ENCODE measurements around the gene COL18A1. TPM values are rescaled to one million over a fixed set of nuclear protein-coding genes. Genes with fewer than 3 reads are reported as not detected.

COL18A1 gene
- total and polyA plus RNA-seq, 7 donors, result 4.4 to 197 (median 39.7) TPM

GRCh38 chr21:45381865-45382696, 22.9 kb upstream of the COL18A1 start:
- Histone ChIP-seq H3K9me3 (no peaks in the 10 kb centered on the region), H3K27ac (no peak overlapping the region), H3K4me3 (no peak overlapping the region), H3K4me1 (peaks cover 0 to 10% (median 10%) of the 10 kb centered on the region in 4 donors), H3K36me3 (no peaks in the 10 kb centered on the region), H3K27me3 (no peaks in the 10 kb centered on the region)
- intact Hi-C loops (cut with DNase I), result no loop called here
- peak; percentile 60 for DNase-seq
- TF ChIP-seq EP300 (IDR thresholded peaks at IDR 0.05) (no peak), POLR2A (IDR thresholded peaks at IDR 0.05) (no peak), CTCF (IDR thresholded peaks at IDR 0.05) (no peak), POLR2AphosphoS5 (IDR thresholded peaks at IDR 0.05) (no peak)
- 84 to 90% methylated on average over 28 of the region's 28 CpGs for WGBS, 2 donors

GRCh38 chr21:45382697-45382997, 22.3 kb upstream of the COL18A1 start:
- no peaks in the 10 kb centered on the region for H3K36me3 ChIP-seq
- intact Hi-C loops (cut with DNase I), result no loop called here
- no peak for TF ChIP-seq POLR2A (IDR thresholded peaks at IDR 0.05)
- no peak for TF ChIP-seq EP300 (IDR thresholded peaks at IDR 0.05)
- WGBS, 2 donors, result 91 to 94% methylated on average over 10 of the region's 10 CpGs
- no peak for DNase-seq
- no peak overlapping the region for H3K4me3 ChIP-seq
- no peak overlapping the region for H3K27ac ChIP-seq
- no peaks in the 10 kb centered on the region for H3K27me3 ChIP-seq
- peaks cover 0 to 14% (median 14%) of the 10 kb centered on the region in 4 donors for H3K4me1 ChIP-seq
- no peaks in the 10 kb centered on the region for H3K9me3 ChIP-seq

GRCh38 chr21:45383111-45383614, 21.8 kb upstream of the COL18A1 start:
- no peak overlapping the region for H3K27ac ChIP-seq
- TF ChIP-seq EP300 (IDR thresholded peaks at IDR 0.05) (no peak), POLR2A (IDR thresholded peaks at IDR 0.05) (no peak), POLR2AphosphoS5 (IDR thresholded peaks at IDR 0.05) (no peak), CTCF (IDR thresholded peaks at IDR 0.05) (no peak)
- H3K4me1 ChIP-seq, result peaks cover 0 to 14% (median 14%) of the 10 kb centered on the region in 4 donors
- DNase-seq, result no peak
- H3K9me3 ChIP-seq, result no peaks in the 10 kb centered on the region
- WGBS, 2 donors, result 67 to 78% methylated on average over 11 of the region's 11 CpGs
- intact Hi-C loops (cut with DNase I), result no loop called here
- no peaks in the 10 kb centered on the region for H3K36me3 ChIP-seq
- no peaks in the 10 kb centered on the region for H3K27me3 ChIP-seq
- no peak overlapping the region for H3K4me3 ChIP-seq

GRCh38 chr21:45383615-45384201, 21.3 kb upstream of the COL18A1 start:
- Histone ChIP-seq H3K4me3 (no peak overlapping the region), H3K36me3 (no peaks in the 10 kb centered on the region), H3K27ac (no peak overlapping the region), H3K4me1 (peaks cover 0 to 14% (median 14%) of the 10 kb centered on the region in 4 donors), H3K27me3 (no peaks in the 10 kb centered on the region), H3K9me3 (no peaks in the 10 kb centered on the region)
- intact Hi-C loops (cut with DNase I), result no loop called here
- TF ChIP-seq EP300 (IDR thresholded peaks at IDR 0.05) (no peak), POLR2A (IDR thresholded peaks at IDR 0.05) (no peak), POLR2AphosphoS5 (IDR thresholded peaks at IDR 0.05) (no peak), CTCF (IDR thresholded peaks at IDR 0.05) (no peak)
- DNase-seq, result peak; percentile 57
- 65 to 67% methylated on average over 26 of the region's 26 CpGs for WGBS, 2 donors

Data from sigmoid colon (tissue), 7 donors.